H1 (cell line): ENCODE results near the gene EFNA3. TPM values are rescaled to one million over a fixed set of nuclear protein-coding genes. Genes with fewer than 3 reads are reported as not detected.

Experiments
- CTCF ChIA-PET: fragments of 300-600 bp; sonication (Branson Sonifier 250); formaldehyde crosslinking; loops from one replicate; lab custom pipeline; 2021; ENCODE audit not compliant: partially characterized antibody; lab: Charles Lee
- POLR2A ChIA-PET: fragments of 300-600 bp; sonication (Branson Sonifier 250); formaldehyde crosslinking; loops from one replicate; lab custom pipeline; 2021; ENCODE audit warnings: inconsistent platforms; ENCODE audit not compliant: partially characterized antibody; lab: Charles Lee
- DNase-seq, 2 experiments: peaks; one replicate each; pipeline versions ENCODE4 v3.0.0 to v3.0.0-alpha.2; 2010 to 2022; ENCODE audit warnings: low spot score in 2 of 2, low read depth in 1 of 2, mixed read lengths in 1 of 2
- FAIRE-seq: peaks from 2 replicates; lab custom pipeline; 2011; peaks lifted over from hg19 to GRCh38; lab: Jason Lieb, UNC
- H2AFZ ChIP-seq: 2 replicates; pipeline ENCODE4 v1.8.1; 2012; ENCODE audit warnings: low read length, inconsistent platforms
- H2AK5ac ChIP-seq: 2 replicates; pipeline ENCODE4 v1.6.1; 2013; ENCODE audit warnings: low read depth, low read length
- H2BK120ac ChIP-seq: replicated peaks from 2 replicates; pipeline ENCODE3; 2013; ENCODE audit warnings: low read depth, low read length, inconsistent platforms
- H2BK12ac ChIP-seq: 2 replicates; pipeline ENCODE4 v1.6.1; 2013; ENCODE audit warnings: low read depth, low read length
- H2BK15ac ChIP-seq: 2 replicates; pipeline ENCODE4 v1.6.1; 2013; ENCODE audit warnings: low read length
- H2BK20ac ChIP-seq: 2 replicates; pipeline ENCODE4 v1.6.1; 2013; ENCODE audit warnings: low read length
- H2BK5ac ChIP-seq: 2 replicates; pipeline ENCODE4 v1.6.1; 2013; ENCODE audit warnings: low read depth, low read length
- H3K14ac ChIP-seq: 2 replicates; pipeline ENCODE4 v1.6.1; 2013; ENCODE audit warnings: inconsistent platforms; ENCODE audit not compliant: insufficient read length
- H3K18ac ChIP-seq: 2 replicates; pipeline ENCODE4 v1.6.1; 2013; ENCODE audit warnings: low read length; ENCODE audit errors: extremely low read depth
- H3K23ac ChIP-seq: 2 replicates; pipeline ENCODE4 v1.6.1; 2013; ENCODE audit warnings: inconsistent platforms; ENCODE audit not compliant: insufficient read length
- H3K23me2 ChIP-seq: 2 replicates; pipeline ENCODE4 v1.6.1; 2013; ENCODE audit warnings: low read depth, low read length
- H3K27ac ChIP-seq: 2 replicates; pipeline ENCODE4 v1.6.1; 2011; ENCODE audit warnings: low read depth, low read length, inconsistent platforms
- H3K27me3 ChIP-seq, 4 experiments: replicated peaks in 1 of 4; 1 replicate in 1 of 4; 2 replicates in 3 of 4; pipeline versions ENCODE4 v1.6.1 to v1.8.1; 2011 to 2013; ENCODE audit warnings: low read length in 3 of 4, mild to moderate bottlenecking in 3 of 4, inconsistent platforms in 2 of 4, mixed read lengths in 2 of 4, moderate library complexity in 1 of 4; ENCODE audit not compliant: control insufficient read depth in 3 of 4, insufficient read depth in 3 of 4; ENCODE audit errors: extremely low read depth in 1 of 4
- H3K36me3 ChIP-seq, 4 experiments: 2 replicates each; pipeline versions ENCODE4 v1.6.1 to v1.8.1; 2011 to 2013; ENCODE audit warnings: mild to moderate bottlenecking in 4 of 4, low read length in 3 of 4, moderate library complexity in 2 of 4, control low read depth in 1 of 4, inconsistent platforms in 1 of 4; ENCODE audit not compliant: insufficient read depth in 4 of 4, control insufficient read depth in 2 of 4
- H3K4ac ChIP-seq: replicated peaks from 2 replicates; pipeline ENCODE3; 2013; ENCODE audit warnings: low read length, low read depth, mixed read lengths, inconsistent platforms; ENCODE audit not compliant: insufficient read length
- H3K4me1 ChIP-seq, 4 experiments: replicated peaks in 1 of 4; 1 replicate in 1 of 4; 2 replicates in 3 of 4; pipeline versions ENCODE4 v1.6.1 to v1.8.1; 2011 to 2013; ENCODE audit warnings: low read length in 3 of 4, inconsistent platforms in 2 of 4, mixed read lengths in 1 of 4; ENCODE audit not compliant: insufficient read depth in 4 of 4, control insufficient read depth in 3 of 4
- H3K4me2 ChIP-seq, 2 experiments: 2 replicates each; pipeline versions ENCODE4 v1.6.1 to v1.8.1; 2011 to 2013; ENCODE audit warnings: low read depth in 2 of 2, low read length in 2 of 2, control low read depth in 1 of 2, inconsistent platforms in 1 of 2, mild to moderate bottlenecking in 1 of 2; ENCODE audit not compliant: insufficient read depth in 1 of 2
- H3K4me3 ChIP-seq, 4 experiments: fragments of 200-600, 300-600 bp in 1 of 4; sonication (generic), shearing (Covaris generic), sonication (Bioruptor Twin) in 1 of 4; 2 replicates each; pipeline versions ENCODE4 v1.5.1 to v1.8.1; 2011 to 2016; ENCODE audit warnings: low read length in 4 of 4, low read depth in 3 of 4, control low read depth in 2 of 4, inconsistent platforms in 2 of 4, mild to moderate bottlenecking in 2 of 4, mixed read lengths in 1 of 4, moderate library complexity in 1 of 4; ENCODE audit not compliant: insufficient read depth in 2 of 4; ENCODE audit errors: extremely low read depth in 1 of 4
- H3K56ac ChIP-seq: replicated peaks from 2 replicates; pipeline ENCODE3; 2013; ENCODE audit warnings: low read depth, mild to moderate bottlenecking, mixed read lengths, low read length, inconsistent platforms; ENCODE audit not compliant: insufficient read length
- H3K79me1 ChIP-seq: 2 replicates; pipeline ENCODE4 v1.6.1; 2013; ENCODE audit warnings: low read depth, low read length, control low read depth
- H3K79me2 ChIP-seq, 2 experiments: 2 replicates each; pipeline versions ENCODE4 v1.6.1 to v1.8.1; 2012 to 2013; ENCODE audit warnings: low read length in 2 of 2, mild to moderate bottlenecking in 2 of 2, inconsistent platforms in 1 of 2; ENCODE audit not compliant: insufficient read depth in 2 of 2, control insufficient read depth in 1 of 2
- H3K9ac ChIP-seq, 4 experiments: replicated peaks in 1 of 4; 1 replicate in 1 of 4; 2 replicates in 3 of 4; pipeline versions ENCODE4 v1.6.1 to v1.8.1; 2011 to 2013; ENCODE audit warnings: low read depth in 3 of 4, low read length in 3 of 4, control low read depth in 2 of 4, mild to moderate bottlenecking in 2 of 4, moderate library complexity in 2 of 4, inconsistent platforms in 1 of 4; ENCODE audit errors: extremely low read depth in 1 of 4
- H3K9me3 ChIP-seq, 2 experiments: 2 replicates each; pipeline versions ENCODE4 v1.6.1 to v1.8.1; 2012 to 2013; ENCODE audit warnings: mild to moderate bottlenecking in 2 of 2, moderate library complexity in 2 of 2, control low read depth in 1 of 2, inconsistent platforms in 1 of 2, low read depth in 1 of 2, low read length in 1 of 2, mixed read lengths in 1 of 2; ENCODE audit not compliant: insufficient read depth in 2 of 2
- H4K20me1 ChIP-seq, 2 experiments: replicated peaks in 1 of 2; 2 replicates each; pipeline versions ENCODE3 to v1.8.1; 2011 to 2013; ENCODE audit warnings: inconsistent platforms in 2 of 2, low read length in 2 of 2, mild to moderate bottlenecking in 1 of 2; ENCODE audit not compliant: insufficient read depth in 2 of 2, control insufficient read depth in 1 of 2
- H4K5ac ChIP-seq: 2 replicates; pipeline ENCODE4 v1.6.1; 2013; ENCODE audit warnings: low read length, low read depth, mixed read lengths, inconsistent platforms; ENCODE audit not compliant: insufficient read length
- H4K8ac ChIP-seq: 2 replicates; pipeline ENCODE4 v1.8.0; 2013; ENCODE audit warnings: mild to moderate bottlenecking, moderate library complexity, low read length, inconsistent platforms; ENCODE audit not compliant: insufficient read depth; ENCODE audit errors: extremely low read depth
- H4K91ac ChIP-seq: replicated peaks from 2 replicates; pipeline ENCODE3; 2013; ENCODE audit warnings: low read length, mixed read lengths, inconsistent platforms; ENCODE audit not compliant: insufficient read length
- CREB1 ChIP-seq: IDR thresholded peaks from 2 replicates; pipeline ENCODE4 v1.6.1; 2012; ENCODE audit warnings: inconsistent platforms
- E2F6 ChIP-seq: IDR thresholded peaks from 2 replicates; pipeline ENCODE4 v1.6.1; 2012; ENCODE audit warnings: inconsistent platforms
- GTF2F1 ChIP-seq: IDR thresholded peaks from 2 replicates; pipeline ENCODE4 v1.6.1; 2012; ENCODE audit warnings: low read depth, low read length, improper control_type of control experiment, borderline replicate concordance
- TBP ChIP-seq: IDR thresholded peaks from 2 replicates; pipeline ENCODE4 v1.6.1; 2011; ENCODE audit warnings: low read depth, low read length, improper control_type of control experiment
- TEAD4 ChIP-seq: IDR thresholded peaks from 2 replicates; pipeline ENCODE4 v1.6.1; 2012; ENCODE audit warnings: low read depth, low read length, inconsistent platforms, mixed read lengths
- YY1 ChIP-seq: IDR thresholded peaks from 2 replicates; pipeline ENCODE4 v1.6.1; 2011; ENCODE audit warnings: low read depth, mild to moderate bottlenecking, low read length
- WGBS, 2 experiments: shearing (Covaris generic) in 1 of 2; methylation state at CpG; one replicate each; pipeline versions ENCODE4 v1.1.6 to v1.1.7; 2013 to 2015; ENCODE audit warnings: low lambda C conversion rate in 2 of 2, mixed read lengths in 2 of 2, inconsistent platforms in 1 of 2, low coverage in 1 of 2, missing lambda C conversion rate in 1 of 2; ENCODE audit not compliant: insufficient replicate concordance in 2 of 2, insufficient coverage in 1 of 2, insufficient read length in 1 of 2; ENCODE audit errors: extremely low coverage in 1 of 2, missing lambda C conversion rate in 1 of 2; 5-methylcytosine and 5-hydroxymethylcytosine counted together
- polyA plus RNA-seq, 7 experiments: library from polyadenylated mRNA; depleted of rRNA in 3 of 7; stranded (reverse) in 5 of 7; unstranded in 2 of 7; fragments of >200 nt in 5 of 7; fragments of 200-250 nt in 2 of 7; gene quantifications; 1 replicate in 5 of 7; 2 replicates in 1 of 7; 4 replicates in 1 of 7; pipeline versions ENCODE4 v1.2.1 to v1.2.3, GENCODE V29; 2011 to 2013; ENCODE audit warnings: missing spikeins in 2 of 7, mixed read lengths in 2 of 7
- total RNA-seq: library from RNA; stranded (reverse); fragmentation: NEBNext Ultra II Directional; extraction: Animal tissue kit (Norgen Biotek cat#: 25700); gene quantifications from 2 replicates; pipeline ENCODE4 v1.2.1, GENCODE V29; 2021

Gene EFNA3
- total and polyA plus RNA-seq, 2 of the 8 experiments (the other 6 are each of a cell fraction or from before 2014, with no cell fraction given): 10.8 to 13.8 TPM

GRCh38 chr1:155032886-155033285 is 45.8 kb upstream of the EFNA3 start:
- Histone ChIP-seq H3K23ac (no peak overlapping the region), H3K14ac (no peak overlapping the region), H3K36me3 (no peaks in the 10 kb centered on the region), H4K8ac (peak overlapping the region; percentile 25; the same call in 1 of the 2 replicates), H3K23me2 (no peaks in the 10 kb centered on the region), H4K20me1 (no peaks in the 10 kb centered on the region), H3K18ac (no peak overlapping the region), H3K56ac (no peak overlapping the region), H2BK12ac (no peak overlapping the region), H2BK120ac (no peak overlapping the region), H4K91ac (no peak overlapping the region), H3K27me3 (0 out of 7 replicates have a peak, but pooled peaks cover 0 to 2% (median 0%) of the 10 kb centered on the region in 4 experiments), H3K9me3 (no peaks in the 10 kb centered on the region), H3K79me1 (no peaks in the 10 kb centered on the region), H3K4me1 (no peaks in the 10 kb centered on the region; a peak in 1 of 7 replicates), H2AK5ac (no peak overlapping the region), H3K9ac (no peak overlapping the region), H2BK5ac (no peak overlapping the region), H3K4ac (no peak overlapping the region), H3K4me2 (no peak overlapping the region), H2BK20ac (no peak overlapping the region), H3K27ac (no peak overlapping the region), H2BK15ac (no peak overlapping the region), H2AFZ (no peak overlapping the region), H4K5ac (no peak overlapping the region), H3K79me2 (no peaks in the 10 kb centered on the region), H3K4me3 (no peak overlapping the region)
- ChIA-PET POLR2A (interaction anchor here (0.7 to 8.8 kb wide), 4 partner anchors 9 to 96 kb away, joined by 3 to 60 read pairs (median 5); partner anchors contain the start of gene PMVK), CTCF (interaction anchor here (0.9 to 9.5 kb wide), 8 partner anchors 11 to 52 kb away, joined by 3 to 76 read pairs (median 8); partner anchors contain the start of gene ADAM15)
- FAIRE-seq (no peak), DNase-seq (no peak)
- WGBS, 2 experiments: 92% methylated on average over 11 of the region's 12 CpGs; no CpG with 5 or more reads in 1 of the 2 experiments
- no peak for TF ChIP-seq TEAD4
- no peak for TF ChIP-seq CREB1
- TF ChIP-seq E2F6: no peak
- TF ChIP-seq GTF2F1: no peak
- TF ChIP-seq TBP: no peak
- no peak for TF ChIP-seq YY1
